Midbrain (tissue), 1 donor: ENCODE results near the gene RNF208.

Source experiments
- DNase-seq: peaks from one replicate; lab custom pipeline; 2025; lab: John Stamatoyannopoulos, UW

Gene RNF208

GRCh38 chr9:137175345-137175961 is 46.6 kb downstream of the RNF208 start:
- DNase-seq, result no peak

GRCh38 chr9:137174722-137175293 is 47.2 kb downstream of the RNF208 start:
- DNase-seq, result no peak

- DNase-seq, result no peak
These were observed 48.0 kb downstream of the RNF208 start for GRCh38 chr9:137173796-137174664.

- no peak for DNase-seq
These were observed 48.9 kb downstream of the RNF208 start for GRCh38 chr9:137172901-137173795.

GRCh38 chr9:137171149-137171900 is 50.7 kb downstream of the RNF208 start:
- DNase-seq, result no peak

GRCh38 chr9:137170486-137171148 is 51.4 kb downstream of the RNF208 start:
- DNase-seq, result no peak
